GM12878 (cell line): Measurements from ENCODE around the gene PDLIM4. TPM values are rescaled to one million over a fixed set of nuclear protein-coding genes. Genes with fewer than 3 reads are reported as not detected.

Experiments
- ATAC-seq: fragments of 200-7000 bp; cut with Tn5 transposase; 3 replicates; pipeline ENCODE4 v1.9.1; 2020; ENCODE audit warnings: mild to moderate bottlenecking, moderate library complexity
- Bru-seq: library from RNA; stranded (reverse); fragments of 400-500 nt; gene quantifications from one replicate; lab custom pipeline; 2021; lab: Mats Ljungman, UMichigan
- BruChase-seq, 2 experiments: library from RNA; stranded (reverse); fragments of 400-500 nt; gene quantifications; one replicate each; lab custom pipeline; 2021; lab: Mats Ljungman, UMichigan
- BruUV-seq: library from RNA; stranded (reverse); fragments of 400-500 nt; replicated peaks from 2 replicates; lab custom pipeline; 2021; lab: Mats Ljungman, UMichigan
- CTCF ChIA-PET: fragments of 300-600 bp; sonication (Branson Sonifier 250); formaldehyde crosslinking; extraction: SDS; loops from one replicate; lab custom pipeline; 2021; ENCODE audit warnings: inconsistent platforms; lab: Yijun Ruan, JAX
- POLR2A ChIA-PET: fragments of 350-600 bp; formaldehyde crosslinking; extraction: SDS; loops from one replicate; lab custom pipeline; 2021; ENCODE audit warnings: inconsistent platforms; lab: Charles Lee
- RAD21 ChIA-PET: fragments of 300-600 bp; sonication (Branson Sonifier 250); formaldehyde crosslinking; loops from one replicate; lab custom pipeline; 2023; ENCODE audit warnings: antibody characterized with exemption; ENCODE audit not compliant: unreplicated experiment; lab: Charles Lee
- SMC1A ChIA-PET: fragments of 300-600 bp; sonication (Branson Sonifier 250); formaldehyde crosslinking; loops from one replicate; lab custom pipeline; 2023; ENCODE audit not compliant: unreplicated experiment, uncharacterized antibody; lab: Charles Lee
- DNase-seq: peaks from one replicate; pipeline ENCODE4 v3.0.0-alpha.2; 2011; ENCODE audit warnings: low read depth, low spot score
- FAIRE-seq: peaks from 3 replicates; lab custom pipeline; 2011; peaks lifted over from hg19 to GRCh38; lab: Jason Lieb, UNC
- H2AFZ ChIP-seq: 2 replicates; pipeline ENCODE4 v1.6.0; 2011; ENCODE audit warnings: low read depth, low read length, control low read depth; ENCODE audit not compliant: control insufficient read depth
- H3K27ac ChIP-seq: 2 replicates; pipeline ENCODE4 v1.5.1; 2011; ENCODE audit warnings: control low read depth; ENCODE audit not compliant: control insufficient read depth, insufficient read depth
- H3K27me3 ChIP-seq, 2 experiments: replicated peaks in 1 of 2; 2 replicates each; pipeline versions ENCODE4 v1.6.0 to v1.6.1; 2011; ENCODE audit warnings: low read length in 1 of 2; ENCODE audit not compliant: control insufficient read depth in 2 of 2, insufficient read depth in 2 of 2
- H3K36me3 ChIP-seq, 2 experiments: 2 replicates each; pipeline ENCODE4 v1.5.1; 2011; ENCODE audit warnings: low read length in 1 of 2; ENCODE audit not compliant: control insufficient read depth in 2 of 2, insufficient read depth in 2 of 2
- H3K4me1 ChIP-seq: 2 replicates; pipeline ENCODE4 v1.6.1; 2011; ENCODE audit warnings: mild to moderate bottlenecking, low read length, moderate library complexity, mixed read lengths; ENCODE audit not compliant: control insufficient read depth, insufficient read depth
- H3K4me2 ChIP-seq: 2 replicates; pipeline ENCODE4 v1.6.0; 2011; ENCODE audit warnings: control low read depth; ENCODE audit not compliant: control insufficient read depth, insufficient read depth
- H3K4me3 ChIP-seq: fragments of 200-600 bp; sonication (generic); 2 replicates; pipeline ENCODE4 v1.5.1; 2016
- H3K79me2 ChIP-seq: 2 replicates; pipeline ENCODE4 v1.6.0; 2011; ENCODE audit warnings: low read length; ENCODE audit not compliant: control insufficient read depth, insufficient read depth
- H3K9ac ChIP-seq: 2 replicates; pipeline ENCODE4 v1.8.0; 2011; ENCODE audit warnings: low read length, control low read depth, mixed read lengths; ENCODE audit not compliant: control insufficient read depth, insufficient read depth
- H3K9me3 ChIP-seq: replicated peaks from 3 replicates; pipeline ENCODE4 v1.5.1; 2011; ENCODE audit warnings: mild to moderate bottlenecking, low read length; ENCODE audit not compliant: control insufficient read depth, insufficient read depth
- H4K20me1 ChIP-seq: 2 replicates; pipeline ENCODE4 v1.6.0; 2011; ENCODE audit not compliant: control insufficient read depth, insufficient read depth
- MEF2B ChIP-seq: fragments of 450-650 bp; IDR thresholded peaks from 2 replicates; pipeline ENCODE4 v1.6.1; 2018; ENCODE audit warnings: mild to moderate bottlenecking, moderate library complexity; ENCODE audit not compliant: partially characterized antibody, poor library complexity, severe bottlenecking
- WRNIP1 ChIP-seq: IDR thresholded peaks from 2 replicates; pipeline ENCODE4 v1.6.1; 2011; ENCODE audit warnings: low read depth, low read length, improper control_type of control experiment, borderline replicate concordance
- WGBS: methylation state at CpG from one replicate; pipeline ENCODE4 v1.1.6; 2016; ENCODE audit warnings: low lambda C conversion rate; ENCODE audit not compliant: insufficient replicate concordance, insufficient coverage; ENCODE audit errors: missing lambda C conversion rate; 5-methylcytosine and 5-hydroxymethylcytosine counted together
- in situ Hi-C: fragments of 300-500 bp; cut with MboI; formaldehyde crosslinking; loops from 9 replicates; pipeline ENCODE4 v1.14.3; 2018; ENCODE audit warnings: mixed read lengths
- intact Hi-C: fragments of 100-400 bp; cut with micrococcal nuclease; formaldehyde crosslinking; loops from one replicate; pipeline ENCODE4 v1.14.2; 2022; ENCODE audit not compliant: unreplicated experiment
- long read RNA-seq, 2 experiments: library from polyadenylated mRNA; unstranded; transcript quantifications; one replicate each; pipeline ENCODE4 v2.0.0, GENCODE V29; 2019 to 2020
- polyA minus RNA-seq, 3 experiments: library from RNA; depleted of rRNA, polyadenylated mRNA; stranded (reverse); fragments of >200 nt; gene quantifications; 2 replicates each; pipeline ENCODE4 v1.2.3, GENCODE V29; 2011
- polyA plus RNA-seq, 11 experiments: library from polyadenylated mRNA; depleted of rRNA in 4 of 11; unstranded in 6 of 11; stranded (reverse) in 5 of 11; fragments of >200 nt; fragmentation: Nextera tagmentation in 4 of 11; fragmentation: Illumina TruSeq in 1 of 11; extraction: Ambion mirVana in 4 of 11; extraction: Trizol in 1 of 11; gene quantifications; 1 replicate in 1 of 11; 2 replicates in 10 of 11; pipeline versions ENCODE4 v1.2.1 to v1.2.3, GENCODE V29; 2011 to 2016; ENCODE audit warnings: inconsistent platforms in 2 of 11, missing spikeins in 2 of 11, low read depth in 1 of 11
- total RNA-seq, 4 experiments: library from RNA; depleted of rRNA in 3 of 4; stranded (reverse); fragments of >200 nt in 3 of 4; fragmentation: Illumina TruSeq in 1 of 4; extraction: Trizol in 1 of 4; gene quantifications; 2 replicates each; pipeline versions ENCODE4 v1.2.1 to v1.2.3, GENCODE V29; 2013 to 2021
- TF ChIP-seq, protein P1 (sequence below): fragments of 450-650 bp; IDR thresholded peaks from 2 replicates; pipeline ENCODE4 v1.6.1; 2017; ENCODE audit warnings: mild to moderate bottlenecking, moderate library complexity

PDLIM4 gene
- 5.2 and 5.4 TPM in 2 replicates for total RNA-seq (2013; cell fraction: nucleolus; rRNA removed)
- 0.22 and 0.62 TPM in 2 replicates for total RNA-seq (2014; rRNA removed)
- total RNA-seq (2014; rRNA removed; fragmentation: Illumina TruSeq; extraction: Trizol), result 0.18 TPM in 1 of 2 replicates, not detected in the other
- 0.24 and 0.36 TPM in 2 replicates for total RNA-seq (2021)
- polyA plus RNA-seq (2011; ENCODE audit: low read depth), result not detected
- 0.69 and 1.7 TPM in 2 replicates for polyA plus RNA-seq (2011; rRNA removed)
- 3.7 TPM in 2 replicates for polyA plus RNA-seq (2011; cell fraction: cytosol; rRNA removed)
- 9.9 and 11.1 TPM in 2 replicates for polyA plus RNA-seq (2011; cell fraction: nucleus; rRNA removed)
- polyA plus RNA-seq (2012), result 0.73 and 1.2 TPM in 2 replicates
- polyA plus RNA-seq (2014; fragmentation: Illumina TruSeq; extraction: Trizol), result not detected in 2 replicates
- polyA plus RNA-seq (2014; fragmentation: Nextera tagmentation; extraction: Ambion mirVana), result not detected
- 0.13 and 0.51 TPM in 2 replicates for polyA plus RNA-seq (2014; rRNA removed)
- polyA plus RNA-seq (2016; fragmentation: Nextera tagmentation; extraction: Ambion mirVana), result under 1 TPM; 0.39 to 0.86 TPM
- 0.80 and 1.6 TPM in 2 replicates for polyA minus RNA-seq (2011; rRNA and poly(A)+ RNA removed)
- 0.94 and 1.9 TPM in 2 replicates for polyA minus RNA-seq (2011; cell fraction: cytosol; rRNA and poly(A)+ RNA removed)
- 2.5 and 2.8 TPM in 2 replicates for polyA minus RNA-seq (2011; cell fraction: nucleus; rRNA and poly(A)+ RNA removed)
- Bru-seq, nascent RNA, result percentile 45 among the genes with signal in this experiment
- percentile 40 among the genes with signal in this experiment for BruChase-seq, experiment 1, labeled RNA remaining after a 6-hour chase
- percentile 34 among the genes with signal in this experiment for BruChase-seq, experiment 2, labeled RNA remaining after a 2-hour chase
- long read RNA-seq, experiment 1, transcript PDLIM4-201 (7 exons, 2,282 nt), result major isoform, 11 of 11 reads
- long read RNA-seq, experiment 1, partial matches to known transcripts, result 0 of 11 reads
- long read RNA-seq, experiment 1, other reads (novel, unspliced or antisense), result 0 of 11 reads
- long read RNA-seq, experiment 2, partial matches to known transcripts, result 0 of 3 reads
- long read RNA-seq, experiment 2, other reads (novel, unspliced or antisense), result 0 of 3 reads

DNA sequence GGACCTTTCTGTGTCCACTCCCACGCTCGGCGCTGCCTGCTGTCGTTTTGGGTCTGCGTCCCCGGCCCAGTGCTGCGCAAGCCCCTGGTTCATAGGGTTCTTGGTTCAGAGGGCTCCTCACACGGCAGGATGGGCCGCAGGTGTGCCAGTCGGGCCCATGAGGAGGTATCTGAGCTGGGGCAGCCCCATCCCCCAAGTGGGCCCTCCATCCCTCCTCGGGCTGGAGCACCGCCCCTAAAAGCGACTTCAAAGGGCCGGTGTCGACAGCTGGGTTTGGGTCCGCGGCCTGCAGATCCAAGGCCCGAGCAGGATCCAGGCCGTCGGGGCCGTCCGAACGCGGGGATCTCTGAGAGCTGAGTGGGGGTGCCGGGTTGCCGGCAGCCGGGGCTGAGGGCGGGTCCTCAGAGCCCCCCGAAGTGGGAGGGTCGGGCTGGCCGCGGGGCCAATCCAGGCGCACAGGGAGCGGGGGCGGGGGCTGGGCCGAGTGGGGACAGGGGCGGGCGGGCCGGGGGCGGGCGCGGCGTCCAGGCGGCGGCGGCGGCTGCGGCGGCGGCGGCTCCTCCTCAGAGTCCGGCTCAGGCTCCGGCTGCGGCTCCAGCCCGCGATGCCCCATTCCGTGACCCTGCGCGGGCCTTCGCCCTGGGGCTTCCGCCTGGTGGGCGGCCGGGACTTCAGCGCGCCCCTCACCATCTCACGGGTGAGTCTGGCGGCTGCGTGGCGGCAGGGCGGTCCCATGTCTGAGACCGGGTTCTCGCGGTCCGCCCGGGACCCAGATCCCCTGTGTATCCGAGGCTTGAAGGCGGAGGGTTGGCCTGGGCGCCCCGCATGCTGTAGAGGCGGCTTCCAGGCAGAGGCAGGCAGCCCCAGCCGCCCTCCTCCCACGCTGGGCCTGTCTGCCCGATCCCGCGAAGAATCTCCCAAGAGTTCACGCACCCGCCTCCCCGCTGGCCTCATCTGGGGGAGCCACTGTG, at the start of gene PDLIM4:
Gene PDLIM4 (plus strand): TSS at position 566 of the 971 bp plus-strand sequence. CDS start 39 bp downstream, at position 605.
- CTCF ChIA-PET, result interaction anchor here (3.3 kb wide), 1 partner anchor 19 kb away, joined by 19 read pairs; no protein-coding TSS in a partner anchor
- ATAC-seq, result 0 out of 3 replicates have a peak, but pooled peaks have one; percentile 5
- no TSS peak for BruUV-seq
- POLR2A ChIA-PET, result no interaction called here
- H2AFZ ChIP-seq, result no peak within 1 kb of the TSS
- RAD21 ChIA-PET, result interaction anchor here (1.1 kb wide), 1 partner anchor 19 kb away, joined by 3 read pairs; no protein-coding TSS in a partner anchor
- TF ChIP-seq MEF2B (no peak), WRNIP1 (no peak)
- TF ChIP-seq, protein P1, sequence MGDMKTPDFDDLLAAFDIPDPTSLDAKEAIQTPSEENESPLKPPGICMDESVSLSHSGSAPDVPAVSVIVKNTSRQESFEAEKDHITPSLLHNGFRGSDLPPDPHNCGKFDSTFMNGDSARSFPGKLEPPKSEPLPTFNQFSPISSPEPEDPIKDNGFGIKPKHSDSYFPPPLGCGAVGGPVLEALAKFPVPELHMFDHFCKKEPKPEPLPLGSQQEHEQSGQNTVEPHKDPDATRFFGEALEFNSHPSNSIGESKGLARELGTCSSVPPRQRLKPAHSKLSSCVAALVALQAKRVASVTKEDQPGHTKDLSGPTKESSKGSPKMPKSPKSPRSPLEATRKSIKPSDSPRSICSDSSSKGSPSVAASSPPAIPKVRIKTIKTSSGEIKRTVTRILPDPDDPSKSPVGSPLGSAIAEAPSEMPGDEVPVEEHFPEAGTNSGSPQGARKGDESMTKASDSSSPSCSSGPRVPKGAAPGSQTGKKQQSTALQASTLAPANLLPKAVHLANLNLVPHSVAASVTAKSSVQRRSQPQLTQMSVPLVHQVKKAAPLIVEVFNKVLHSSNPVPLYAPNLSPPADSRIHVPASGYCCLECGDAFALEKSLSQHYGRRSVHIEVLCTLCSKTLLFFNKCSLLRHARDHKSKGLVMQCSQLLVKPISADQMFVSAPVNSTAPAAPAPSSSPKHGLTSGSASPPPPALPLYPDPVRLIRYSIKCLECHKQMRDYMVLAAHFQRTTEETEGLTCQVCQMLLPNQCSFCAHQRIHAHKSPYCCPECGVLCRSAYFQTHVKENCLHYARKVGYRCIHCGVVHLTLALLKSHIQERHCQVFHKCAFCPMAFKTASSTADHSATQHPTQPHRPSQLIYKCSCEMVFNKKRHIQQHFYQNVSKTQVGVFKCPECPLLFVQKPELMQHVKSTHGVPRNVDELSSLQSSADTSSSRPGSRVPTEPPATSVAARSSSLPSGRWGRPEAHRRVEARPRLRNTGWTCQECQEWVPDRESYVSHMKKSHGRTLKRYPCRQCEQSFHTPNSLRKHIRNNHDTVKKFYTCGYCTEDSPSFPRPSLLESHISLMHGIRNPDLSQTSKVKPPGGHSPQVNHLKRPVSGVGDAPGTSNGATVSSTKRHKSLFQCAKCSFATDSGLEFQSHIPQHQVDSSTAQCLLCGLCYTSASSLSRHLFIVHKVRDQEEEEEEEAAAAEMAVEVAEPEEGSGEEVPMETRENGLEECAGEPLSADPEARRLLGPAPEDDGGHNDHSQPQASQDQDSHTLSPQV, result no peak
- TF ChIP-seq, all 136 proteins: peak for 0
- Histone ChIP-seq H3K79me2 (no peaks in the 10 kb centered on the region), H3K36me3 (no peaks in the 10 kb centered on the region), H3K9me3 (no peaks in the 10 kb centered on the region), H4K20me1 (no peaks in the 10 kb centered on the region), H3K4me1 (peaks cover 6% of the 10 kb centered on the region; the same call in 1 of the 2 replicates), H3K27me3 (peaks cover 2 to 7% of the 10 kb centered on the region in 2 experiments), H3K9ac (no peak within 1 kb of the TSS), H3K4me3 (no peak within 1 kb of the TSS), H3K4me2 (no peak within 1 kb of the TSS), H3K27ac (no peak within 1 kb of the TSS)
- WGBS, result 58% methylated on average over 52 of the region's 88 CpGs
- SMC1A ChIA-PET, result interaction anchor here (2.7 kb wide), 1 partner anchor 19 kb away, joined by 10 read pairs; no protein-coding TSS in a partner anchor
- intact Hi-C loops, result no loop called here
- in situ Hi-C loops, result no loop called here
- DNase-seq, result no peak
- no peak for FAIRE-seq
